SK-N-MC (cell line): ENCODE results near the gene ZNF443.

Experiments
- EZH2 ChIP-seq: fragments of 200-600 bp; sonication (generic); IDR thresholded peaks from one replicate; pipeline ENCODE4 v1.6.1; 2017; ENCODE audit warnings: antibody characterized with exemption
- FOXP2 ChIP-seq: optimal IDR thresholded peaks from 2 replicates; pipeline ENCODE3; 2011; ENCODE audit warnings: mild to moderate bottlenecking, moderate library complexity; ENCODE audit not compliant: insufficient read depth; ENCODE audit errors: extremely low read length, control extremely low read depth
- POLR2AphosphoS5 ChIP-seq: IDR thresholded peaks from 2 replicates; pipeline ENCODE4 v1.6.1; 2012; ENCODE audit warnings: mild to moderate bottlenecking, low read depth, low read length, borderline replicate concordance

DNA sequence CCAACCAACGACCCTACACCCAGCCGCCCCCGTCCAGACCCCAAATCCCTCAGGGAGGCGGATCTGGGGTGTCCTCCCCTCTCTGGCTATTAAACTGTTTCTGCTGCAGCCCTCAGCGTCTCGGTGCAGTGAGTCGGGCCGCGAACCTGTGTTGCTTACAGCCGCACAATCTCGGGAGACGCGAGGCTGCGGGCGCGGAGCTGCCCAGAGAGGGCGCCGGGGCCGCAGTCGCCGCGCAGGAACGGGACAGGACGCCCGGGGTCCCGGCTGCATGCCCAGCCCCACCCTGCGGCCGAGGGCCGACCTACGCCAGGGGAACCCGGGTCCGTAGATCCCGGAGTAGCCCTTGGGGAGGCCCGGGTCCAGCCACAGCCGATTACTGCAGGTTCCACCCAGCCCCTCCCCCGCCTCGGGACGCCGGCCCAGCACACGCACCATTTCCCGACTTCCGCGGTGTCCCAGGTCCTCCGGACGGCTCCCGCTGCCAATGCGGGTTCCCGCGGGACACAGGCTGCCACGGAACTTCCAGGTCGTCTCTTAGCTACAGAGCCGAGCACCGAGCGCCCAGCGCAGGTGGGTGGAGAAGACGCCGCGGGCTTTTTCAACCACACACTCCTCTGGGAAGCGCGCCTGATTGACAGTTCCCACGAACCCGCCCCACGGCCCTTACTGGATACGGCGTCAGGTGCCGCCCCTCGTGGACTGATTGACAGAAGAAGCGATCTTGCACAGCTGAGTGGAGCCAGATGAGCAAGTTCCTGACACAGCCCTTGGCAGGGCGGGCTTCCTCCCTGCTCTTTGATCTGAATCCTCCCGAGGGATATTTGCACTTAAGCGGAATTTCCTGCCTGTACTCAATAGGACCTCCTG, 40.0 kb downstream of the ZNF443 start, which contains the start of gene ZNF799:
- no peak for TF ChIP-seq EZH2
- no peak for TF ChIP-seq POLR2AphosphoS5
- TF ChIP-seq FOXP2 = no peak
